Measurements from ENCODE around the gene TEX52. TPM values are rescaled to one million over a fixed set of nuclear protein-coding genes. Genes with fewer than 3 reads are reported as not detected.

TEX52 gene
- total and polyA plus RNA-seq, 2 of the 13 experiments (the other 11 are each of a cell fraction or from before 2014, with no cell fraction given) = 0.05 TPM; not detected in 1

- TF ChIP-seq AHDC1 (CRISPR knock-in tag; IDR thresholded peaks at IDR 0.05; ENCODE audit: borderline replicate concordance) (no peak), KLF11 (CRISPR knock-in tag; IDR thresholded peaks at IDR 0.05) (peak; percentile 37; the same call in 1 of the 2 replicates), FOXP4 (CRISPR knock-in tag; IDR thresholded peaks at IDR 0.05) (peak; percentile 27), POGK (CRISPR knock-in tag; conservative IDR thresholded peaks at IDR 0.05) (no peak; the same call in 1 of the 2 replicates), ZNF343 (CRISPR knock-in tag; IDR thresholded peaks at IDR 0.05) (no peak), ZNF652 (CRISPR knock-in tag; IDR thresholded peaks at IDR 0.05; ENCODE audit: borderline replicate concordance, low read depth) (no peak), ZFY (CRISPR knock-in tag; IDR thresholded peaks at IDR 0.05) (peak; percentile 80), FOXA1 (IDR thresholded peaks at IDR 0.05) (no peak), FOXA1 (CRISPR knock-in tag; IDR thresholded peaks at IDR 0.05) (peak; percentile 49), SKIL (CRISPR knock-in tag; IDR thresholded peaks at IDR 0.05; ENCODE audit: borderline replicate concordance) (peak; percentile 65; the same call in 1 of the 2 replicates), ZMAT5 (CRISPR knock-in tag; IDR thresholded peaks at IDR 0.05; ENCODE audit: borderline replicate concordance, low read depth) (no peak), TP53 (CRISPR knock-in tag; conservative IDR thresholded peaks at IDR 0.05) (peak; percentile 31; the same call in 1 of the 2 replicates), ZNF362 (CRISPR knock-in tag; IDR thresholded peaks at IDR 0.05; ENCODE audit: borderline replicate concordance) (peak; percentile 45; the same call in 1 of the 2 replicates), ZNF451 (CRISPR knock-in tag; IDR thresholded peaks at IDR 0.05) (peak; percentile 85; the same call in 1 of the 2 replicates)
Observed at GRCh38 chr12:2890388-2891239, 33.8 kb upstream of the TEX52 start, which contains the start of gene TULP3 (continued).

Measured in HepG2 (cell line).